KG1 (cell line): Measurements from ENCODE around the gene ENAM.

Source experiments
- DNase-seq: peaks from one replicate; lab custom pipeline; 2025; lab: John Stamatoyannopoulos, UW

Gene ENAM, protein sequence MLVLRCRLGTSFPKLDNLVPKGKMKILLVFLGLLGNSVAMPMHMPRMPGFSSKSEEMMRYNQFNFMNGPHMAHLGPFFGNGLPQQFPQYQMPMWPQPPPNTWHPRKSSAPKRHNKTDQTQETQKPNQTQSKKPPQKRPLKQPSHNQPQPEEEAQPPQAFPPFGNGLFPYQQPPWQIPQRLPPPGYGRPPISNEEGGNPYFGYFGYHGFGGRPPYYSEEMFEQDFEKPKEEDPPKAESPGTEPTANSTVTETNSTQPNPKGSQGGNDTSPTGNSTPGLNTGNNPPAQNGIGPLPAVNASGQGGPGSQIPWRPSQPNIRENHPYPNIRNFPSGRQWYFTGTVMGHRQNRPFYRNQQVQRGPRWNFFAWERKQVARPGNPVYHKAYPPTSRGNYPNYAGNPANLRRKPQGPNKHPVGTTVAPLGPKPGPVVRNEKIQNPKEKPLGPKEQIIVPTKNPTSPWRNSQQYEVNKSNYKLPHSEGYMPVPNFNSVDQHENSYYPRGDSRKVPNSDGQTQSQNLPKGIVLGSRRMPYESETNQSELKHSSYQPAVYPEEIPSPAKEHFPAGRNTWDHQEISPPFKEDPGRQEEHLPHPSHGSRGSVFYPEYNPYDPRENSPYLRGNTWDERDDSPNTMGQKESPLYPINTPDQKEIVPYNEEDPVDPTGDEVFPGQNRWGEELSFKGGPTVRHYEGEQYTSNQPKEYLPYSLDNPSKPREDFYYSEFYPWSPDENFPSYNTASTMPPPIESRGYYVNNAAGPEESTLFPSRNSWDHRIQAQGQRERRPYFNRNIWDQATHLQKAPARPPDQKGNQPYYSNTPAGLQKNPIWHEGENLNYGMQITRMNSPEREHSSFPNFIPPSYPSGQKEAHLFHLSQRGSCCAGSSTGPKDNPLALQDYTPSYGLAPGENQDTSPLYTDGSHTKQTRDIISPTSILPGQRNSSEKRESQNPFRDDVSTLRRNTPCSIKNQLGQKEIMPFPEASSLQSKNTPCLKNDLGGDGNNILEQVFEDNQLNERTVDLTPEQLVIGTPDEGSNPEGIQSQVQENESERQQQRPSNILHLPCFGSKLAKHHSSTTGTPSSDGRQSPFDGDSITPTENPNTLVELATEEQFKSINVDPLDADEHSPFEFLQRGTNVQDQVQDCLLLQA

DNA sequence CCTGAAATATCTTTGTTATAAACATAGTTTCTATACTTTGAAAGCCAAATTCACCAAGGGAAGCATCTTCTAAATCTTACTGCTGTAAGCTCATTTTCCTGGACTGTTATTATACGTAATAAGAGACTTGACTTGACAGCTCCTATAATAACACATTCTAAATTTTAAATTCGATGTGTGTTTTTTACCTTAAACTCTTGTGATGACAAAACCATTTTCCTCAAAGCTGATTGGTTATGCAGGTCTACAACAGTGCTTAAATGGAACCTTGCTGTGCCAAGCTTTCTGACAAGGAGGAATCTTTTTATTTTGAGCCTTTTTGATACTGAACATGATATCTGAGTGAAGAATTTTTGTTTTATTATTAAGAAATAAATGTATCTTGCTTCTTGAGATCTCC lies at the start of gene ENAM:
Gene ENAM, plus strand, starts transcription at position 301 of the 400 bp plus-strand sequence. CDS start 757 bp downstream, outside the sequence.
- no peak for DNase-seq

DNA sequence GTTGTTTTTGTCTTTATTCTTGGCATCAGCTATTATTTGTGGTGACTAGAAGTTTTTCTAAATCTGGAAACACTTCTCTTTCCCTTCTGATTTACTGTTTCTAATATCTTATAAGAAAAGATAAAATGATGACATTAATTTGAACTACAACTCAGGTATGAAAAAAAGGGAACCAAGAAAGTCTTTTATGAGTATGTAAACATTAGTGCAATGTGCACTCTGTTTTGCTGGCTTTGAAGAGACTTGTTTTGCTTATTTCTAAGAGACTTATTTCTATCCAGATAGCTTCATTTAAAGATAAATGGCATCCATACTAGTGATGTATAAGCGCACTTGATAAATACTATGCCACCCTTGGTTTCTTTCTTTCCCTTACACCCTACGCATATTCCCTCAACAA lies 46.6 kb upstream of the ENAM start:
- DNase-seq = no peak

DNA sequence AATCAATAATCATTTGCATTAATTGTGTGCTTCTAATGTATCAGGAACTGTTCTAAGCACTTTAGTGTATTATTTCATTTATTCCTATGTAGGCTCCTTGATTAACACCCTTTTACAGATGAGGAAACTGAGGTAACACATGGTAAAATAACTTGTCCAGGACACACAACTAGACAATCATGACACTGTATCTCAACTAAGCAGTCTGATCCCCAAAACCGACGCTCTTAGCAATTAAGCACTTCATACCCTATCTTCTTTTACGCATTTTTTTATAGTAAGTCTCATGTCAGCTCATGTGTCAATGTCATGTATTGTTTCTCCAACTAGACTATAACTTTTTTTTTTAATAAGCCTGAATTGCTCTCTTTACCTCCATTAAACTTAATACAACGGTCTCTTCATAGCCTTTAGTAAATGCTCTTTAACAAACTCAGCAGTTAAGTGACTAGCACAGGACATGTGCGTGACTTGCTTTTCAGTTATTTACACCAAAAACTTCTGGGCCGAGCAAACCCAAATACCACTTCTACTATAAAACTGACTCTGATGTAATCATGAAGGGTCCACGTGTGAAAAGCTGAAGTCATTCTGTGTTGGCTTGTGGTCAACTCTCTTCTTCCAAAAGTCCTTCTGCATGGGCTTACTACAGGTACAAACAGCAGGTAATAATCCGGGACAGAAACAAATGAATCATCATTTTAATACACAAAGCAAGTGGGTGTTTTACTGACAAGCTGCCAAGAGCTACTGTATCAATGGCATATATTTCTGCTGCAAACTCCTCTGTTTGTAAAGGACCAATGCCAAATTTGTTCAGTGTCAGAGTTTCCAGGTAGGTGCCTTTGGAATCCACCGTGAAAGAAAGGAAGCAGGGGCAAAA lies 44.4 kb upstream of the ENAM start:
- DNase-seq = no peak

DNA sequence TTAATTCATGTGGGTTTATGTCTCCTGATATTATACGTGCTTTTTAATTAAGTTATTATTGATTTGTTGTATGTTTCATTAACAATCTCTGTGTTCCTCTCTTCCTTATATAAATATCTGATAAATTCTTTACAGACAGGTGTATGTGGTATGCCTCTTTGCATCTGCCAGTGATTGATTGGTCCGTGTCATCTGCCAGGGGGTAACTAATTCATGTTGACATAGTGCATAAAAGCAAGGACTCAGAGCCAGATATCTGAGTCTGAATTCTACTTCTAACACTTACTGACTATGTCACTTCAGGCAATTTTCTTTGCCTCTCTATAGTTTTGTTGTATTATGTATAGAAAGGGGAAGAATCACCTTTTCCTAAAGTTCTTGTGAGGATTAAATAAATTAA lies 41.7 kb upstream of the ENAM start:
- no peak for DNase-seq

DNA sequence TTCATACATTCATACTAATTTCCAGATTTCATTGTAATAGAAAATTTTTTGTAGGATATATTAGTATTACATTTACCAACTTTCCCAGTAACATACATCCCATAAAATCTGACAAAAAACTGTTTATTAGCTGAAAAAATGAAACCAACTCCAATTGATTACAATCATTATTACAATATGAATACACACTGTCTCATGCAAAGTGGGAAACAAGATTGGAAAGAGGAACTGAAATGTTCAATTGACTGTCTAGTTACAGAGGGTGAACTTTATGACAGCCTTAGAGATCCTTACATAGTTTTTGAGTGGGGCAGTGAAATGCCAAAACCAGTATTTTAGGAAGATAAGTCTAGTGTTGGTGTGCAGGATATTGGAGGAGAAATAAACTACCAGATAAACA lies 38.8 kb upstream of the ENAM start:
- no peak for DNase-seq

DNA sequence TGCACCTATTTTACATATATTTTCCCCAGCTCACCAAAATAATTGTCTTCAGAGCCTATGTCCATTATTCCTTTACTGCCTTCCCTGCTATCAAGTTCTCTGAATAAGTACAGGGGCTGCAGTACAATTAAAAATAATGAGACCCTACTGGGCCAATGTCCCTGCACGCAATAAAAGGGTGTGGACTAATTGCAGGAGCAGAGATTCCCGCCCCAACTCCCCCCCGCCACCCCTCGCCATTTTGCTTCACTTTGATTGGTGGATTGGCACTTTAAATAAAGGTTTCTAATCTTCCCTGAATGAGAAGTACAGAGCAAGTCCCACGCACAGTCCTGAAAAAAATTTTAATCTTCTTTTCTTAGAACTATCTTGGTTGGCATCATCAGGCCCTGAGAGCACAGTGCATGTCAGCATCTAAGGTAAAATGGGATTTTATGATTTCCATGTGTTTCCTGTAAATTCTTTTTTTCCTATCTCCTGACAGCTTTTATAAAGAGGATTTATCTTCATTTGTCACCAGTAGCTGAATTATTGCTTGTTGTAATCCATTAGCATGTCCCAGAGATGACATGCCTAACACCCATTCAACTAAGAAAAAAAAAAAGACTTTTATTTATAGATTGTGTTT lies 36.5 kb upstream of the ENAM start, which contains the start of gene AMBN:
Gene AMBN, plus strand, starts transcription at position 302 of the 628 bp plus-strand sequence. Its CDS starts 103 bp downstream, at position 405.
- DNase-seq = no peak

DNA sequence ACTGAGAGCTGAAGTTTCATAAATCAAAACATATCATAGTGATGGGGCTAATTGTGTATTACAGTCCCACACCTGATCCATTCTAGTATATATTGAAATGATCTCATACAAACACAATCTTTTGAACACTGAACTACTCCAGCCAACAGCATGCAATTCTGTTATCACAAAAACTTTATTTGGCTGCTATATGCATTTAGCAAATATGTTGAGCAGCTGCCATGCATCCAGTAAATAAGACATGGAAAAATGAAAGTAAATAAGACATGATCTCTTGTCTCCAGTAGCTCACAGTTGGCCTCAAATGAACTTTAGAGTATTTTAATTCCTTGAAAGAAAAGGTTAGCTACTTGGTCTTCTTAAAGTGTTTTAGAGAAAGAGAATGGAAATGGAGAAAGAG lies 34.3 kb upstream of the ENAM start:
- no peak for DNase-seq

DNA sequence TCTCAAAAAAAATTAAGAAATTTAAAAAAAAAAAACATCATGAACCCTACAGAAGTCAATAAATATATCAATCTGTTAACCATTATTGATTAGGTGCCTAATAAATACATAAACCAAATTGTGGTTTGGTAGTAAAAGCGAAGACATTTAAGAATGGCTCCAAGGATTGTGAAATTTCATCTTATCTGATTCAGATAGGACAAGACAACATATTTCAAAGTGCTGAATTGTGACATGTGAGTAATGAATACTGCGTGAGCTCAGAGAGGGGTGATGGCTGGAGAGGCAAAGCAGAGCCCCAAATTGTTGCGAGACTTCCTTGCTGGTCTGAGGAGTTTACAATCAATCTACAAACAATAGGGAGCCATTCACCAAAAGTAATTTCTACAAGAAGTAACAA lies 28.2 kb upstream of the ENAM start:
- no peak for DNase-seq

DNA sequence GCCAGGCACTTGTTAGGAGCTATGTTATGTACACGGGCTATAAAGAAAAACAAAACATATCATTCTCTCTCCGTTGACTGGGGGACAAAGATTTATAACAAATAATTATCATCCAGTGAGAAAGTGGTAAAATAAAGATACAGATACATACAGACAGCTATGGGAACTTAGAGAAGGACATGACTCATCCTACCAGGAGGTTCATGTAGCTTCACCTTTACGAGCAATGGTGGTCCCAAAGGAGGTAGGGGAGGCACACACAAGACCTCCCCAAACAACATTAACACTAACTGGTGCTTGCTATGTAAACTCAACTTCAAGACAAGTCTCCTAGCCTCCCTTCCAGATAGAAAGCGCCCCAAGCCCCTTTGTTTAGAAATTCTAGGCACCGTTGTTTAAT lies 27.6 kb upstream of the ENAM start:
- no peak for DNase-seq

DNA sequence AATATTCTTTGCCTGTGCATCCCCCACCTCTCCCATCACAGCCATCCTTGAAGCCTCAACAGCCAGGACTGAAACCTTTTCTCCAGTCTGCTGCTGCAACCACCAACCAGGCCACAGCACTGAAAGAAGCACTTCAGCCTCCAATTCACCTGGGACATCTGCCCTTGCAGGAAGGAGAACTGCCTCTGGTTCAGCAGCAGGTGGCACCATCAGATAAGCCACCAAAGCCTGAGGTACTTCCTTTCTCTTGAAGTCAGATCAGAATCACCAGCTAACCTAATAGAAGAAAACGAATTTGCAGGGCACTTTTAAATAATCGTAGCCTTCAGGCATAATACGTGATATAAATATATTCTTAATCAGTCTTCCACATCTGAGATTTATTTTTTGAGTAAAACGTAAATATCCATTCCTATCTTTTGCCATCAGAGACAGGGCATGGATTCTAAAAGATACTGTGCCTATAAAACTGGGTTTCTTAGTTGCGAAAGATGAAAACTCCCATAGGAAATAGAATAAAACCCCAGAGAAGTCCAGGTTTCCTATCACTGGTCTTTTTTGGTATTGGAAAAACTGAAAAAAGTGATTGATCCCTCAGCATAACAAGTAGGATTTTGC lies 27.0 kb upstream of the ENAM start:
- DNase-seq = peak; percentile 73

DNA sequence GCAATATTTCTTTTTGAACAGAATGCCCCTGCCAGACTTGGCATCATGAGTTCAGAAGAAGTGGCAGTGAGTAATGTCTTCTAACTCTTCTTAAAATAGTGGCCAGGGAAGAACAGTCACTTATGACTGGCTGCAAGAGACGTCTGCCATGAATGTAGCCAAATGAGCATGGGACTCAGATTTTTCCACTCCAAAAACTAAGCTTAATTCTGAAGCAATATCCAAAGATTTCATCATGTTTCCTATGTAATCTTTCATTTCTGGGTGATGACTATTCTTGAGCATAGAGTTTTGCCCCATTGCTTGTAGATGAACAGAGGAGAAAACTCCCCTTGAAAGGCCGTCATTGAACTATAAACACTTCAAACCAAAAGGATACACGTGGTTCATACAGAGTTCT lies 24.7 kb upstream of the ENAM start:
- no peak for DNase-seq

DNA sequence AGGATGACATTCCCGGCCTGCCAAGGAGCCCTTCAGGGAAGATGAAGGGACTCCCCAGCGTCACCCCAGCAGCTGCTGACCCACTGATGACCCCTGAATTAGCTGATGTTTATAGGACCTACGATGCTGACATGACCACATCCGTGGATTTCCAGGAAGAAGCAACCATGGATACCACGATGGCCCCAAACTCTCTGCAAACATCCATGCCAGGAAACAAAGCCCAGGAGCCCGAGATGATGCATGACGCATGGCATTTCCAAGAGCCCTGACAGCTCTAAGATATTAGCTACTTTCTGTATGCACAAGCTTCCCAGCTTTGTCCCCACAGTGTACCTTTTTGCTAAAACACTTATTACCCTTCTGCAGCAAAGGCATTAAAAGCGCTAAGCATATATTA lies 22.1 kb upstream of the ENAM start:
- DNase-seq = no peak

DNA sequence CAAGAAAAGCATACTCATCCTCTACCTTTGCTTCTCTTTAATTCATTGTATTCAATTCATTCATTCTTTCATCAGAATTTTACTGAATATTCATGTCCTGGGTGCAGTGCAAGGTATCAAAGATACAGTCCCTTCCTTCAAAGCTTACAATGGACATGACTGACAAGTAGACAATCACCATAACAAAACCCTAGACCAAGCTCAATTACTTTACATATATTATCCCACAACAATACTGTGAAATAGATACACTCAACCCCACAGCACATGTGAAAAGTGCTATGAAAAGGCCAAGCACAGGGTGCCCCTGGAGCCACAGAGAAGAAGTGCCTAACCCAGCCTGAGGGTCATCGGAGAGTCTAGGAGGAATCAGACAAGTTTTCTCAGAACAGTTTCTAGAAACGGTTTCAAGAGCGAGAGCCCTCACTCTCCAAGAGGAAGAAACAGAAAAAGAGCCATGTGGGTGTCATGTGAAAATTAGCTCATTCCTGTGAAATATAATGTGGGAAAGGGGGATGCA lies 21.1 kb upstream of the ENAM start:
- no peak for DNase-seq

DNA sequence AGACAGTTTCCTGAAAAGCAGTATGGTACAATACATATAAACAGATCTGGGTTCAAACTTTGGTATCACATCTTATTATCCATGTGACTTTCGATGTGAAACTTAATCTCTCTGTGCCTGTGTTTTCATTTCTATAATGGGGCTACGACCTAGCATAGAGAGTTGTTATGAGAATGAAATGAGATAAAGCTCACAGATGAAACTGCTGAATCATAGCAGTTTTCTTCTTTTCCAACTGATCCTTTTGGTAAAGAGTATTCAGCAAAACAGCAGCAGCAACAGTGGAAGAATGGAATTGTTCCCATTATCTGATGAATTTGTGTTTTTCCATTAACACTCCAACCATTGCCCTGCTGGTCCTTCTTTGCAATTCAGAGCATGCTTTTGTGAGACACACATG lies 20.2 kb upstream of the ENAM start:
- DNase-seq = no peak

DNA sequence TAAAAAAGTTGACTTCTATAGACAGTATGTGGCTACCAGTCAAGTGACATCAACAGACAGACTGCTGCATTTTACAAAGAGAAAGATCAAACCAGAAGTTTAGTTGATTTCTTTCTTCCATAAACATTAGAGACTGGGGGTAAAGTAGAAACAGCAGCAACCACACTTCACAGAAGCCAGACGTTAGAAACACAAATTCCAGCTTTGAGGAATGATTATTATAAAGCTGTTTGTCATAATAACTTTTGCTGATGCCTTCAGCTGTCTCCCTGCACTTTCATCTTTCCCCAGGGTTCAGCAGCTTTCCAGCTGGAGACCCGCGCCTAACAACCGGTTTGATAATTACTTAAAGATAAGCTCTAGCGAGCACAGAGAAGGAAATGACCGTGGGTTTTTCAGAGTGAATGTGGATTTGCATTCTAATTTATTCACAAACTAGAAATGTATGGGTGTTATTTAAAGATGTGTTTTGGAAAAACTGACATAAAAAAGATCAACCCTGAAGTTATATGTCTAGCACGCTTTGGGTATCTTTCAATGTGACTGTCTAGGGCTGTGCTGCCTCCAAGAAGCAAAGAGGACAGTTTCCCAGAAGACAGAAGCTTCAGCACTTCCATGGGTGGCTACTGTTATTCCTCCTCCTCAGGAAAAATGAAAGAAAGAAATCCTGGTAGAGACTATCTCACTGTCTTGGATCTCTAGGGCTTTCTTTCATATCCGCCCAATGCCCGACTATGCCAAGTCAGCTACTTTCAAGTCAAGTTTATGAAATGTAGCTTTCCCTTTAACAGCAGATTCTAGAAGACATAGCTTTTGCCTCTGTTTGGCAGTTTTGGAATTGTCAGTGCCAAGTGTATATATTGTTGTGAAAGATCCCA lies 15.0 kb upstream of the ENAM start:
- no peak for DNase-seq

DNA sequence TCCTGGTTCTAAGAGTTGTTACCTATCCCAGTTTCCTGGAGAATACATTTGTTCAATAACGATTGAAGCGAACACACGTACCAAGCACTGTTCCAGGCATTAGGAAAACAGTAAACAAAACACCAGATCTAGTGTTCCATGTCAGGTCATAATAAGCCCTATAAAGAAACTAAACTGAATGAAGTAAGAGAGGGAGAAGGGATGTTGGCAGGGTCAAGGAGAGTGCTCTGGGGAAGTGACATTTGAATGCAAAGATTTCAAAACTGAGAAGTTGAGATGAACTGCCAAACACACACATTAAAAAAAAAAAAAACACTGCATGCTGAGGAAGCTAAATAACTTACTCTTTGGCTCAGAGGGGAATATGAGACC lies 14.4 kb upstream of the ENAM start:
- no peak for DNase-seq

DNA sequence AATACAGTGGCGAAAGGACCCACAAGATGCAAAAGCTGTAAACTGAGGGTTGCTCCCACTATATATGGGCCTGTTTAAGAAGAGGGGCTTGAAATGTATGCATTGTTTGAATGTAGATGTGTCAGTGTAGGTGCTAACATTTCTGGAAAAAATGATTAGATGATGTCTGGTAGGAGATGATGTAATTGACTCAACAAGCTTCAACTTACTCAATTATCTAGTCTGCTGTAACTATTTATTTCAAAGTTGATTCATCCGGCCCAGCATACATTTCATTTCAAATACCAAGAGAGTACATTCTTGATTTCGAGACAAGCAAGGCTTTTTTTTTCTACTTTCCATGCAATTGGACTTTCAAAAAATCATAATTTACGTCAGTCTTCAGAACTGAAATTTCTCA lies 9.3 kb upstream of the ENAM start:
- DNase-seq = no peak

DNA sequence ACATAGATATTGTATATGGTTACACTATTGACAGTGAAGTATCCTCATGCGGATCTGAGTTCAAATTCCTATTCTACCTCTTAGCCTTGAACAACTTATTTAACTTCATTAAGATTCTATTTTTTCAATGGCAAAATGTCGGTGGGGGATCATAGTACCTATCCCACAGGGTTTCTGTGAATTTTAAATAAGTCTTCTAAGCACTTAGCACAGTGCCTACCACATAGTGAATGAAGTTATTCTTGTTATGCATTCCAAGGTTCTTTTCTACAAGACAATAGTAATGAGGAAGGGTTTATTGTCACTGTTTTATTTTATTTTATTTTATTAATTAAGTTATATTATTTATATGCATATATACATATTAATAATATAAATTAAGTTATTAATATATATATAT lies 8.8 kb upstream of the ENAM start:
- no peak for DNase-seq

DNA sequence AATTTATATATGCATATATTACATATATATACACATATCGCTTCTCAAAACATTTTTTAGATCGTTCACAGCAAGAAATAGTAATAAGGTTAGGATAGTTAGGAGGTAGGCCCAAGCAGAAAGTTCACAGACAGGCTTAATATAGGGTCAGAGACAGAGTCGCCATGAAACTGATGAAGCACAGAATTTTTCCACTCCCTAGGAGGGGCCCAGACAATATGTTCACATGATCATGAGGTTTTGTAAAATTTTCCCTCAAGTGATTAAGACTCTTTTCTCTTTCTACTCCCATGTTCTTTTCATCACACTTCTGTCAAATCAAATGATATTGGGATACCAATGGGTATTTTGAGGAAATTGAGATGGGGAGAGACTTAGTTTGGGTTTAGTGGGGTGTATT lies 5.2 kb upstream of the ENAM start:
- DNase-seq = no peak
